ENCODE data around the gene TMEM201.

DNA sequence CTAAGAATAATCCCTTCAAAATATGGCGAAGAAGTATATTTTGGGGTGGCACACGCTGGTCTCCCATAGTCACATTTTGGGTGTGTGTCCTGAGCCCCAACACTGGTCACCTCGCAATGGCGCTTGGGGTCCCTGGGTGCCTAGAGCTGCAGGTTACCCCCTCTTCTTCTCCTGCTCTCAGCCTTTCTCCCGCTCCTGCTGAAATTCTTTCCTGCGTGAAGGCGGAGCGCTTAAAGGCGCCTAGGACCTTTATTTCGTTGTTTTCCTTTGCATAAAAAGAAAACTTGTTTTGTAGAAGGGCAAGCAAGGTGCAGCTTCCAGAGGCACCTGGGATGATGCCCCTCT, 62.5 kb downstream of the TMEM201 start:
- TF ChIP-seq, protein P1, sequence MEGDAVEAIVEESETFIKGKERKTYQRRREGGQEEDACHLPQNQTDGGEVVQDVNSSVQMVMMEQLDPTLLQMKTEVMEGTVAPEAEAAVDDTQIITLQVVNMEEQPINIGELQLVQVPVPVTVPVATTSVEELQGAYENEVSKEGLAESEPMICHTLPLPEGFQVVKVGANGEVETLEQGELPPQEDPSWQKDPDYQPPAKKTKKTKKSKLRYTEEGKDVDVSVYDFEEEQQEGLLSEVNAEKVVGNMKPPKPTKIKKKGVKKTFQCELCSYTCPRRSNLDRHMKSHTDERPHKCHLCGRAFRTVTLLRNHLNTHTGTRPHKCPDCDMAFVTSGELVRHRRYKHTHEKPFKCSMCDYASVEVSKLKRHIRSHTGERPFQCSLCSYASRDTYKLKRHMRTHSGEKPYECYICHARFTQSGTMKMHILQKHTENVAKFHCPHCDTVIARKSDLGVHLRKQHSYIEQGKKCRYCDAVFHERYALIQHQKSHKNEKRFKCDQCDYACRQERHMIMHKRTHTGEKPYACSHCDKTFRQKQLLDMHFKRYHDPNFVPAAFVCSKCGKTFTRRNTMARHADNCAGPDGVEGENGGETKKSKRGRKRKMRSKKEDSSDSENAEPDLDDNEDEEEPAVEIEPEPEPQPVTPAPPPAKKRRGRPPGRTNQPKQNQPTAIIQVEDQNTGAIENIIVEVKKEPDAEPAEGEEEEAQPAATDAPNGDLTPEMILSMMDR (conservative IDR thresholded peaks at IDR 0.05; ENCODE audit: low read length) = no peak
- TF ChIP-seq EZH2phosphoT487 (IDR thresholded peaks at IDR 0.05; ENCODE audit: borderline replicate concordance, low read depth, low read length) = 0 out of 2 replicates have a peak, but pooled peaks have one; percentile 14

All from OCI-LY7 (cell line).